MM.1S (cell line): ENCODE measurements around the gene BICDL2.

Source experiments
- EZH2 ChIP-seq: fragments of 300-600 bp; sonication (generic); optimal IDR thresholded peaks from 2 replicates; pipeline ENCODE3; 2017; ENCODE audit warnings: low read depth, mild to moderate bottlenecking, antibody characterized with exemption, low read length, mixed read lengths
- TF ChIP-seq, protein P1 (sequence below): fragments of 300-600 bp; sonication (generic); IDR thresholded peaks from 2 replicates; pipeline ENCODE4 v1.5.1; 2016; ENCODE audit warnings: antibody characterized with exemption, low read length, mixed read lengths

DNA sequence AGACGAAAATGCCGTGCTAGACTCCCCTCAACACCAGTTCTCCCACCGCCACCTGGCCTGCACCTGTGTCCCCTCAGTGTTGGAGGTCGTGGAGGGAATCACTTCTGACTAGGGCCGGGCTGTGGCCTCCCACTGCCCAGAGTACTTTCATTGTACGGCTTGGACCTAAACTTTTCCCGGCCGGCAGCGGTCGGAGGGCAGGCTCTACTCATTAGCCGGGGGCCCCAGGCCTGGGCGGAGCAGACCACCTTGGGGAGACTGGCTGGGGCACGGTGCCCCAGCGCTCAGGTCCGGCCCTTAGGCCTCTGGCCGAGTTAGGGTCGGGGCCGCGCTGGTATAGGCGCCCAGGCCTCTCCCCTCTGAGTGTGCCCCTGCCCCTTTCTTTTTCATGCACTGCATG, 19.4 kb downstream of the BICDL2 start:
- TF ChIP-seq, protein P1, sequence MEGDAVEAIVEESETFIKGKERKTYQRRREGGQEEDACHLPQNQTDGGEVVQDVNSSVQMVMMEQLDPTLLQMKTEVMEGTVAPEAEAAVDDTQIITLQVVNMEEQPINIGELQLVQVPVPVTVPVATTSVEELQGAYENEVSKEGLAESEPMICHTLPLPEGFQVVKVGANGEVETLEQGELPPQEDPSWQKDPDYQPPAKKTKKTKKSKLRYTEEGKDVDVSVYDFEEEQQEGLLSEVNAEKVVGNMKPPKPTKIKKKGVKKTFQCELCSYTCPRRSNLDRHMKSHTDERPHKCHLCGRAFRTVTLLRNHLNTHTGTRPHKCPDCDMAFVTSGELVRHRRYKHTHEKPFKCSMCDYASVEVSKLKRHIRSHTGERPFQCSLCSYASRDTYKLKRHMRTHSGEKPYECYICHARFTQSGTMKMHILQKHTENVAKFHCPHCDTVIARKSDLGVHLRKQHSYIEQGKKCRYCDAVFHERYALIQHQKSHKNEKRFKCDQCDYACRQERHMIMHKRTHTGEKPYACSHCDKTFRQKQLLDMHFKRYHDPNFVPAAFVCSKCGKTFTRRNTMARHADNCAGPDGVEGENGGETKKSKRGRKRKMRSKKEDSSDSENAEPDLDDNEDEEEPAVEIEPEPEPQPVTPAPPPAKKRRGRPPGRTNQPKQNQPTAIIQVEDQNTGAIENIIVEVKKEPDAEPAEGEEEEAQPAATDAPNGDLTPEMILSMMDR = no peak
- no peak for TF ChIP-seq EZH2
